Prostate gland (tissue), 2 donors: ENCODE measurements around the gene TRPV4. TPM values are rescaled to one million over a fixed set of nuclear protein-coding genes. Genes with fewer than 3 reads are reported as not detected.
A peak's percentile ranks its signal among the peaks of the same experiment; 100 is the strongest.

Experiments
- DNase-seq: peaks from one replicate; pipeline ENCODE4 v3.0.0-alpha.2; 2019; ENCODE audit warnings: low spot score
- H3K27ac ChIP-seq, 2 donors: fragments of 200-600 bp; sonication (generic); 2 replicates each; pipeline ENCODE4 v1.5.1; 2017 to 2019
- H3K27me3 ChIP-seq: fragments of 200-600 bp; sonication (generic); replicated peaks from 2 replicates; pipeline ENCODE4 v1.5.1; 2019; ENCODE audit not compliant: insufficient read depth
- H3K36me3 ChIP-seq, 2 donors: fragments of 200-600 bp; sonication (generic); 1 replicate in 1 of 2; 2 replicates in 1 of 2; pipeline versions ENCODE4 v1.5.1 to v1.8.1; 2017 to 2019
- H3K4me1 ChIP-seq: fragments of 200-600 bp; sonication (generic); replicated peaks from 2 replicates; pipeline ENCODE4 v1.5.1; 2019
- H3K4me3 ChIP-seq, 2 donors: fragments of 200-600 bp; sonication (generic); 2 replicates each; pipeline ENCODE4 v1.5.1; 2017 to 2019
- H3K9me3 ChIP-seq: fragments of 200-600 bp; sonication (generic); 2 replicates; pipeline ENCODE4 v1.5.1; 2017
- CTCF ChIP-seq, 4 experiments: fragments of 200-600 bp in 2 of 4; fragments of 450-650 bp in 2 of 4; sonication (generic) in 2 of 4; IDR thresholded peaks; 1 replicate in 3 of 4; 2 replicates in 1 of 4; pipeline ENCODE4 v1.5.1; 2016 to 2019; ENCODE audit warnings: antibody characterized with exemption in 4 of 4, mild to moderate bottlenecking in 2 of 4, moderate library complexity in 2 of 4
- POLR2A ChIP-seq: fragments of 450-650 bp; IDR thresholded peaks from one replicate; pipeline ENCODE4 v1.6.1; 2016; ENCODE audit warnings: antibody characterized with exemption, mild to moderate bottlenecking
- POLR2AphosphoS5 ChIP-seq: sonication (generic); formaldehyde crosslinking; IDR thresholded peaks from one replicate; pipeline ENCODE4 v1.6.1; 2017; ENCODE audit warnings: antibody characterized with exemption
- WGBS: methylation state at CpG from one replicate; pipeline ENCODE4 v1.1.5; 2018; 5-methylcytosine and 5-hydroxymethylcytosine counted together
- intact Hi-C: fragments of 100-400 bp; cut with DNase I; formaldehyde crosslinking; loops from one replicate; pipeline ENCODE4 v1.14.2; 2022
- total RNA-seq, 2 donors: library from RNA; depleted of rRNA; stranded (reverse); fragments of >200 nt; gene quantifications; one replicate each; pipeline ENCODE4 v1.1.0, GENCODE V29; 2016

Gene TRPV4
- total RNA-seq, 2 donors from 2014 or later = 4.6 to 8.0 TPM

- WGBS = 100% methylated on average over 1 of the region's 1 CpG
Measured at GRCh38 chr12:109778684-109779083, 54.5 kb downstream of the TRPV4 start.

GRCh38 chr12:109777544-109777943 lies 55.7 kb downstream of the TRPV4 start:
- Histone ChIP-seq H3K9me3 (no peaks in the 10 kb centered on the region), H3K27ac (no peak overlapping the region), H3K4me3 (no peak overlapping the region), H3K4me1 (no peaks in the 10 kb centered on the region), H3K27me3 (no peaks in the 10 kb centered on the region), H3K36me3 (no peaks in the 10 kb centered on the region)
- TF ChIP-seq POLR2AphosphoS5 (no peak), CTCF (IDR thresholded peaks at IDR 0.05) (no peak), POLR2A (no peak)
- intact Hi-C loops = loop anchor here (5.0 kb wide), 3 partner anchors 60 to 355 kb away; no protein-coding TSS in a partner anchor
- 27% methylated on average over 5 of the region's 5 CpGs for WGBS
- no peak for DNase-seq

More at GRCh38 chr12:109778684-109779083, 54.5 kb downstream of the TRPV4 start:
- TF ChIP-seq POLR2AphosphoS5 = no peak
- TF ChIP-seq CTCF (IDR thresholded peaks at IDR 0.05) = no peak
- TF ChIP-seq POLR2A = no peak
- Histone ChIP-seq H3K36me3 (no peaks in the 10 kb centered on the region), H3K9me3 (no peaks in the 10 kb centered on the region), H3K27ac (no peak overlapping the region), H3K4me1 (no peaks in the 10 kb centered on the region), H3K4me3 (no peak overlapping the region), H3K27me3 (no peaks in the 10 kb centered on the region)
- intact Hi-C loops = loop anchor here (5.0 kb wide), 3 partner anchors 61 to 356 kb away; no protein-coding TSS in a partner anchor
- no peak for DNase-seq

- DNase-seq = no peak
- Histone ChIP-seq H3K36me3 (no peaks in the 10 kb centered on the region), H3K27me3 (no peaks in the 10 kb centered on the region), H3K4me3 (no peak overlapping the region), H3K27ac (no peak overlapping the region), H3K9me3 (no peaks in the 10 kb centered on the region), H3K4me1 (no peaks in the 10 kb centered on the region)
- intact Hi-C loops = loop anchor here (5.0 kb wide), 3 partner anchors 59 to 354 kb away; no protein-coding TSS in a partner anchor
- TF ChIP-seq CTCF (IDR thresholded peaks at IDR 0.05) (no peak), POLR2A (no peak), POLR2AphosphoS5 (no peak)
- 81% methylated on average over 9 of the region's 9 CpGs for WGBS
Measured at GRCh38 chr12:109776624-109777023, 56.6 kb downstream of the TRPV4 start.

GRCh38 chr12:109775172-109775881 lies 57.9 kb downstream of the TRPV4 start:
- intact Hi-C loops = loop anchor here (2.0 to 5.0 kb wide), 4 partner anchors 58 to 353 kb away; no protein-coding TSS in a partner anchor
- TF ChIP-seq POLR2AphosphoS5 = peak; percentile 37
- TF ChIP-seq CTCF (IDR thresholded peaks at IDR 0.05) = peak; percentile 65 to 90 (median 86)
- TF ChIP-seq POLR2A = no peak
- WGBS = 23% methylated on average over 10 of the region's 10 CpGs

More at GRCh38 chr12:109775172-109775881, 57.9 kb downstream of the TRPV4 start:
- Histone ChIP-seq H3K27me3 (no peaks in the 10 kb centered on the region), H3K9me3 (no peaks in the 10 kb centered on the region), H3K4me1 (no peaks in the 10 kb centered on the region), H3K27ac (no peak overlapping the region), H3K36me3 (no peaks in the 10 kb centered on the region), H3K4me3 (no peak overlapping the region)
- DNase-seq = peak; percentile 64
